K562 (cell line): ENCODE measurements around the gene SLC27A2. TPM values are rescaled to one million over a fixed set of nuclear protein-coding genes. Genes with fewer than 3 reads are reported as not detected.
A peak's percentile ranks its signal among the peaks of the same experiment; 100 is the strongest.

Experiments used
- ATAC-seq: fragments of 200-7000 bp; cut with Tn5 transposase; 3 replicates; pipeline ENCODE4 v1.9.1; 2020; ENCODE audit warnings: moderate library complexity
- BruUV-seq: library from RNA; stranded (reverse); fragments of 400-500 nt; replicated peaks from 2 replicates; lab custom pipeline; 2021; lab: Mats Ljungman, UMichigan
- CTCF ChIA-PET: fragments of 300-600 bp; formaldehyde crosslinking; extraction: SDS; loops from one replicate; lab custom pipeline; 2021; ENCODE audit warnings: low intra/inter-chr PET ratio; lab: Yijun Ruan, JAX
- POLR2A ChIA-PET: fragments of 300-600, 350-650 bp; sonication (Branson Sonifier 250); formaldehyde crosslinking; extraction: SDS; loops from one replicate; lab custom pipeline; 2021; ENCODE audit warnings: antibody characterized with exemption, inconsistent platforms; lab: Yijun Ruan, JAX
- DNase-seq, 4 experiments: peaks; one replicate each; pipeline versions ENCODE4 v3.0.0 to v3.0.0-alpha.2; 2011 to 2018; ENCODE audit warnings: low spot score in 3 of 4, mixed read lengths in 3 of 4; ENCODE audit errors: extremely low read depth in 1 of 4
- FAIRE-seq: peaks from 2 replicates; lab custom pipeline; 2011; peaks lifted over from hg19 to GRCh38; lab: Jason Lieb, UNC
- H2AFZ ChIP-seq: 2 replicates; pipeline ENCODE4 v1.6.0; 2011; ENCODE audit warnings: low read depth, low read length, control low read depth, inconsistent platforms
- H3K27ac ChIP-seq: fragments of 200-600 bp; 3 replicates; pipeline ENCODE4 v1.8.0; 2011; ENCODE audit warnings: low read depth, mild to moderate bottlenecking, control low read depth, inconsistent platforms, low read length, moderate library complexity, mixed read lengths; ENCODE audit errors: extremely low read depth
- H3K27me3 ChIP-seq, 2 experiments: fragments of 300-600 bp in 1 of 2; 2 replicates in 1 of 2; 3 replicates in 1 of 2; pipeline versions ENCODE4 v1.6.0 to v1.8.0; 2011; ENCODE audit warnings: inconsistent platforms in 2 of 2, low read length in 2 of 2, mild to moderate bottlenecking in 1 of 2, mixed read lengths in 1 of 2, moderate library complexity in 1 of 2; ENCODE audit not compliant: control insufficient read depth in 2 of 2, insufficient read depth in 2 of 2
- H3K36me3 ChIP-seq: fragments of 300-600 bp; 3 replicates; pipeline ENCODE4 v1.8.0; 2011; ENCODE audit warnings: mild to moderate bottlenecking, low read length, inconsistent platforms; ENCODE audit not compliant: control insufficient read depth, insufficient read depth
- H3K4me1 ChIP-seq, 2 experiments: fragments of 200-600 bp in 1 of 2; replicated peaks in 1 of 2; 2 replicates in 1 of 2; 3 replicates in 1 of 2; pipeline versions ENCODE4 v1.5.1 to v1.8.0; 2011; ENCODE audit warnings: inconsistent platforms in 2 of 2, low read length in 2 of 2, mild to moderate bottlenecking in 1 of 2, mixed read lengths in 1 of 2, moderate library complexity in 1 of 2; ENCODE audit not compliant: control insufficient read depth in 2 of 2, insufficient read depth in 2 of 2
- H3K4me2 ChIP-seq: 2 replicates; pipeline ENCODE4 v1.6.1; 2011; ENCODE audit warnings: low read length, control low read depth, inconsistent platforms, mixed read lengths; ENCODE audit not compliant: insufficient read depth
- H3K4me3 ChIP-seq: fragments of 200-600 bp; sonication (generic), shearing (Covaris generic); 2 replicates; pipeline ENCODE4 v1.5.1; 2016; ENCODE audit warnings: control low read depth, inconsistent platforms
- H3K79me2 ChIP-seq: fragments of 200-600 bp; 3 replicates; pipeline ENCODE4 v1.8.0; 2011; ENCODE audit warnings: low read length, inconsistent platforms; ENCODE audit not compliant: control insufficient read depth, insufficient read depth
- H3K9ac ChIP-seq, 2 experiments: 2 replicates each; pipeline versions ENCODE4 v1.6.0 to v1.6.1; 2011; ENCODE audit warnings: low read depth in 2 of 2, low read length in 2 of 2, control low read depth in 1 of 2, inconsistent platforms in 1 of 2, mild to moderate bottlenecking in 1 of 2, mixed read lengths in 1 of 2; ENCODE audit not compliant: insufficient read depth in 1 of 2
- H3K9me1 ChIP-seq: one replicate; pipeline ENCODE4 v1.6.0; 2011; ENCODE audit warnings: inconsistent platforms, mild to moderate bottlenecking, low read length, moderate library complexity; ENCODE audit not compliant: control insufficient read depth, insufficient read depth
- H3K9me3 ChIP-seq: replicated peaks from 2 replicates; pipeline ENCODE4 v1.5.1; 2011; ENCODE audit warnings: low read depth, low read length, inconsistent platforms; ENCODE audit not compliant: control insufficient read depth, insufficient read depth
- H4K20me1 ChIP-seq: replicated peaks from 2 replicates; pipeline ENCODE4 v1.6.1; 2011; ENCODE audit warnings: low read length, inconsistent platforms, mixed read lengths; ENCODE audit not compliant: control insufficient read depth, insufficient read depth
- ATF2 ChIP-seq: sonication (generic); formaldehyde crosslinking; IDR thresholded peaks from 2 replicates; pipeline ENCODE4 v1.8.1; 2022; ENCODE audit warnings: missing genetic modification reagents
- ESRRA ChIP-seq: fragments of 450-650 bp; IDR thresholded peaks from 2 replicates; pipeline ENCODE4 v1.6.1; 2014; ENCODE audit warnings: low read depth, mild to moderate bottlenecking, moderate library complexity, borderline replicate concordance
- FOSL1 ChIP-seq: fragments of 200-800 bp; sonication (Bioruptor generic); conservative IDR thresholded peaks from 2 replicates; pipeline ENCODE4 v1.6.1; 2016; ENCODE audit warnings: missing genetic modification characterization, missing compliant biosample characterization
- JUND ChIP-seq, 2 experiments: IDR thresholded peaks; 2 replicates in 1 of 2; 3 replicates in 1 of 2; pipeline ENCODE4 v1.6.1; 2011; ENCODE audit warnings: borderline replicate concordance in 2 of 2, low read depth in 2 of 2, low read length in 2 of 2, improper control_type of control experiment in 1 of 2, missing biosample characterization in 1 of 2, missing genetic modification characterization in 1 of 2, missing genetic modification reagents in 1 of 2
- MEIS2 ChIP-seq: fragments of 450-650 bp; IDR thresholded peaks from 2 replicates; pipeline ENCODE4 v1.6.1; 2014; ENCODE audit warnings: mild to moderate bottlenecking; ENCODE audit not compliant: partially characterized antibody
- NBN ChIP-seq: fragments of 450-650 bp; IDR thresholded peaks from 2 replicates; pipeline ENCODE4 v1.6.1; 2016; ENCODE audit warnings: low read depth, mild to moderate bottlenecking
- ZC3H11A ChIP-seq: IDR thresholded peaks from 2 replicates; pipeline ENCODE4 v1.6.1; 2012; ENCODE audit warnings: low read depth, low read length, improper control_type of control experiment
- ZKSCAN1 ChIP-seq: fragments of 150-350 bp; IDR thresholded peaks from 2 replicates; pipeline ENCODE4 v1.6.1; 2016; ENCODE audit warnings: low read depth, low read length
- WGBS: fragments of 100-300 bp; shearing (Covaris generic); methylation state at CpG from one replicate; pipeline ENCODE4 v1.1.6; 2016; ENCODE audit warnings: low coverage, mixed read lengths; ENCODE audit not compliant: insufficient coverage; ENCODE audit errors: missing lambda C conversion rate; 5-methylcytosine and 5-hydroxymethylcytosine counted together
- in situ Hi-C: fragments of 300-500 bp; cut with MboI; formaldehyde crosslinking; loops from 4 replicates; pipeline ENCODE4 v1.15.0; 2018; ENCODE audit warnings: inconsistent platforms, mixed read lengths
- intact Hi-C: fragments of 100-400 bp; cut with micrococcal nuclease; formaldehyde crosslinking; loops from 2 replicates; pipeline ENCODE4 v1.14.2; 2022
- polyA plus RNA-seq, 8 experiments: library from polyadenylated mRNA; depleted of rRNA in 4 of 8; stranded (reverse) in 5 of 8; unstranded in 3 of 8; fragments of >200 nt; fragmentation: Nextera tagmentation in 2 of 8; fragmentation: Illumina TruSeq in 1 of 8; extraction: Ambion mirVana in 2 of 8; extraction: Trizol in 1 of 8; gene quantifications; 2 replicates each; pipeline versions ENCODE4 v1.2.1 to v1.2.3, GENCODE V29; 2011 to 2014; ENCODE audit warnings: inconsistent platforms in 1 of 8, missing spikeins in 1 of 8
- total RNA-seq, 7 experiments: library from RNA; depleted of rRNA in 6 of 7; stranded (reverse); fragments of >200 nt in 6 of 7; fragmentation: Illumina TruSeq in 2 of 7; extraction: Trizol in 2 of 7; gene quantifications; 2 replicates each; pipeline versions ENCODE4 v1.2.1 to v1.2.3, GENCODE V29; 2011 to 2021; ENCODE audit warnings: low replicate concordance in 1 of 7

Gene SLC27A2
- total and polyA plus RNA-seq, 9 of the 15 experiments (the other 6 are each of a cell fraction or from before 2014, with no cell fraction given), result 4.9 to 38.0 (median 22.7) TPM

GRCh38 chr15:50135031-50135551 lies 46.9 kb upstream of the SLC27A2 start:
- 0% methylated on average over 5 of the region's 5 CpGs for WGBS
- DNase-seq (peak in 1 of 4 experiments; percentile 20), ATAC-seq (no peak), FAIRE-seq (no peak)
- Histone ChIP-seq H2AFZ (no peak overlapping the region), H3K9me3 (no peaks in the 10 kb centered on the region), H3K79me2 (no peaks in the 10 kb centered on the region), H3K27ac (peak overlapping the region; percentile 24; the same call in 1 of the 3 replicates), H3K4me2 (no peak overlapping the region), H3K9ac (no peak overlapping the region), H3K4me1 (peaks cover 0 to 22% of the 10 kb centered on the region in 2 experiments; a peak in 2 of 5 replicates), H3K9me1 (no peaks in the 10 kb centered on the region), H3K27me3 (no peaks in the 10 kb centered on the region), H3K4me3 (no peak overlapping the region), H3K36me3 (no peaks in the 10 kb centered on the region), H4K20me1 (no peaks in the 10 kb centered on the region)
- ChIA-PET CTCF (no interaction called here), POLR2A (interaction anchor here (0.9 kb wide), 1 partner anchor 16 kb away, joined by 3 read pairs; the partner anchor contains the start of gene ATP8B4)
- TF ChIP-seq NBN, result 0 out of 2 replicates have a peak, but pooled peaks have one; percentile 4
- peak; percentile 36 for TF ChIP-seq MEIS2
- no peak for TF ChIP-seq ESRRA
- TF ChIP-seq ATF2 (CRISPR knock-in tag), result no peak
- no peak for TF ChIP-seq ZKSCAN1
- TF ChIP-seq JUND (IDR thresholded peaks at IDR 0.05; ENCODE audit: borderline replicate concordance, low read depth, low read length), result no peak
- peak; percentile 1; the same call in 1 of the 3 replicates for TF ChIP-seq JUND (tag; IDR thresholded peaks at IDR 0.05; ENCODE audit: borderline replicate concordance, low read depth, low read length)
- TF ChIP-seq FOSL1 (tag), result peak; percentile 87
- TF ChIP-seq ZC3H11A, result no peak
- BruUV-seq, result no TSS peak
- in situ Hi-C loops (loop anchor here (25.0 kb wide), 1 partner anchor 1773 kb away; no protein-coding TSS in a partner anchor), intact Hi-C loops (no loop called here)
